ENCODE measurements around the gene PITPNB.
A peak's percentile ranks its signal among the peaks of the same experiment; 100 is the strongest.

PITPNB gene

DNA sequence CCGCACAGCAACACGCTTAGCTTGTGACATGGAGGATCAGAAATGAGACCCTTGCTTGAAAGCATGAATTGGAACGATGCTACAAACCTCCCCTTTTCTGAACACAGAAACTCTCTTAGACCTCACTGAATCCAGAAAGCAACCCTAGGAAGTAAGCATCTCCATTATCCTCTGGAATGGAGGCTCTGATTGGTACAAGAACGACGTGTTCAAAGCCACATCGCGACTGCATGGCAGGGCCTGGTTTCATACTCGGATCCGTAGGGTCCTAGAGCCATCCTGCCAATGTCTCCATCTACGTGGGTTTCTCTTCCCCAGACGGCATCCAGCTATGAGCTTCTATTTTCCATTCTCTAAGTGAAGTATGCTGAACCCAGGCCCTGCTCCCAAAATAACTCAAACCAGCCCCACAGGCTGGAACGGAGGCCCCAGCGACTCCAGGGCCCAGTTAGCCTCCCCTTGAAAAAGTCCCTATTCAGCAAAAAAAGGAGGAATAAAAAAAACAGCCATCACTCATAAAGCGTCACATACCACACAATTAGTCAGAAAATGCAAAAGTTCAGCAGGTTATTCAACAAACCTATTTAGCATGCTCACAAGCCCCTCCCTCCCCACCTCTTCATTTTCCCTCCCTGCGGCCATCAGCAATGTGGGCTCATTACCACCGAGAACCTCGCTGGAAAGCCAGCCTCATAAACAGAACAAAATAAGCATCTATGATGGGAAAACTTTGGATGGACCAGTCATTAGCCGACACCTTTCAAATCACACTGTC is 110.4 kb downstream of the PITPNB start:
- DNase-seq (ENCODE audit: low read depth): no peak
- TF ChIP-seq, protein P1, sequence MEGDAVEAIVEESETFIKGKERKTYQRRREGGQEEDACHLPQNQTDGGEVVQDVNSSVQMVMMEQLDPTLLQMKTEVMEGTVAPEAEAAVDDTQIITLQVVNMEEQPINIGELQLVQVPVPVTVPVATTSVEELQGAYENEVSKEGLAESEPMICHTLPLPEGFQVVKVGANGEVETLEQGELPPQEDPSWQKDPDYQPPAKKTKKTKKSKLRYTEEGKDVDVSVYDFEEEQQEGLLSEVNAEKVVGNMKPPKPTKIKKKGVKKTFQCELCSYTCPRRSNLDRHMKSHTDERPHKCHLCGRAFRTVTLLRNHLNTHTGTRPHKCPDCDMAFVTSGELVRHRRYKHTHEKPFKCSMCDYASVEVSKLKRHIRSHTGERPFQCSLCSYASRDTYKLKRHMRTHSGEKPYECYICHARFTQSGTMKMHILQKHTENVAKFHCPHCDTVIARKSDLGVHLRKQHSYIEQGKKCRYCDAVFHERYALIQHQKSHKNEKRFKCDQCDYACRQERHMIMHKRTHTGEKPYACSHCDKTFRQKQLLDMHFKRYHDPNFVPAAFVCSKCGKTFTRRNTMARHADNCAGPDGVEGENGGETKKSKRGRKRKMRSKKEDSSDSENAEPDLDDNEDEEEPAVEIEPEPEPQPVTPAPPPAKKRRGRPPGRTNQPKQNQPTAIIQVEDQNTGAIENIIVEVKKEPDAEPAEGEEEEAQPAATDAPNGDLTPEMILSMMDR (conservative IDR thresholded peaks at IDR 0.05; ENCODE audit: control insufficient read depth, insufficient read depth, low read depth, low read length): no peak
- no peak overlapping the region for H3K4me3 ChIP-seq (ENCODE audit: control insufficient read depth, low read depth, low read length)

DNA sequence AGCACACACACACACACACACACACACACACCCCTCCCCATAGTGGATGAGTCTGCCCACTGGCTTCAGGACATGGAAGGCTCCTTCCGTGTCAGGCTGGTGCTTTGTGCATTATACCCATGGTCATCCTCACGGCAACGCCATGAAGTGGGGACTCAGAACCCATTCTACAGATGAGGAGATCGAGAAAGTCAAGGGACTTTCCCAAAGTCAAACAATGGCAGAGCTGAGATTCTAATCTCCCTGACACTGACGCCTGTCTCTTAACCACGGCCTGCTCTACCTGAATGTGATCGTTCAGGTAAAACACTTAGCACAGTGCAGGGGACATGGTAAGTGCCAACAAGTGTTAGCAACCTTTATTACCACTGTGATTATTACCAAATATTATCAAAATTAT is 113.2 kb downstream of the PITPNB start:
- TF ChIP-seq, protein P1 (conservative IDR thresholded peaks at IDR 0.05; ENCODE audit: control insufficient read depth, insufficient read depth, low read depth, low read length): no peak
- no peak overlapping the region for H3K4me3 ChIP-seq (ENCODE audit: control insufficient read depth, low read depth, low read length)
- DNase-seq (ENCODE audit: low read depth): no peak

DNA sequence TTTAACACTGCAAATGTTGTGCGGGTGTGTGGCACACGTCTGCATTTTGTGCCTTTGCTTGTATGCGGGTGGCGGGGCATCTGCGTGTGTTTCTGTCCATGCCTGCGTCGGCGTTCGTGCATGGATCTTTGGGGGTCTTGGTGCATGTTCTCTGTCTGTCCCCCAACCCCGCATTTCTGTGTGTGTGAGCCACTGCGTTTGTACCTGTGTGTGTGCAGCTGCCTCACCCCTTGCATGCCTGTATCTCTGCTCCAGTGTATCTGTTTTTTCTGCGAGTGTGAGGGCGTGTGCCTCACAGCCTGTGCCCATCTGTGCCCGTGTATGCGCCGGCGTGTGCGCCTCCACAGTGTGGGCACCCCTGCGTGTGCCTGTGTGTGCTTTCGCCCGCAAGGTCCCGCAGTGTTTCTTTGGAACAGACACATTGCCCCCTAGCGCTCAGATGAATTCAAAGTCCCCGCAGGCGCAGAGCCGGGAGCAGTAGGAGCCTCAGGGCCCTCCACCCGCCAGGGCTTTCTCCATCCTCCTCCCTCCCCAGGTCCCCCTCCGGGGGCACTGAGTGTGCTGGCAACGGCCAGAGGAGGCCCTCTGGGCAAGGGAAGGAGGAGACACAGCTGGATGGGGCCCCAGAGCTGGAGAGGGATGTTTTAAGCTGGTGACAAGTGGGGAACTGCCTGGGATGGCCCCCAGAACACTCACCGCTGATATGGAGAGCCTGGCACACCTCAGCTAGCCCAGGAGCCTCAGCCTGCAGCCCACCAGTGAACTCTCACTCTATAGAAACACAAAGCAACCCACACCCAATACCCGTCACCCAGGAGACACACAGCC is 114.4 kb downstream of the PITPNB start:
- TF ChIP-seq, protein P1 (conservative IDR thresholded peaks at IDR 0.05; ENCODE audit: control insufficient read depth, insufficient read depth, low read depth, low read length): peak; percentile 64
- peak; percentile 59 for DNase-seq (ENCODE audit: low read depth)
- no peak overlapping the region for H3K4me3 ChIP-seq (ENCODE audit: control insufficient read depth, low read depth, low read length)

DNA sequence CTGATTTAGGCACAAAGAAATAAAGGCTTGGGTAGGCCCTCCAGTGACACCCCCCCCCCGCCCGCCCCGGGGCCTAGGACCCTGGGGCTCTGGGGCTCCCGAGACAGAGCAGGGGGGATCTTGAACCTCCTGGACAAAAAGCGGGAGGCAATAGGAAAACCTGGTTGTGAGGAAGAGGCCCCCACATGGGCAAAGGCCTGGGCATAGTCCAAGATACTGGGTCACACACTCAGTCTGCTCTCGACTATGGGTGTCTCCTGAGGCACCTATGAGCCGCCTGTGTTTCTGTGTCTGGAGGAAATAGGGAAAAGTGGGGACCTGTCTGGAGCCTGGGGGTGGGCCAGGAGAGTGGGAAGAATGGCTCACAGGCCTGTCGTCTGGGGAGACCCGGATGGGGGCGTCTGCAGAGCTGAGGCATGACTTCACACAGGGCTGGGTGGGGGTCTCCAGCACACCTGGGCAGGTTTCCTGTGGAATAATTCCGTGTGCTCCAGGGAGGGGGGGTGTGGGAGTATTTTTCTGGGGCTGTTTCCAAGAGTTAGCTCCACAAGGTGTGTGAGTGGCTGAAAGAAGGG is 115.1 kb downstream of the PITPNB start:
- TF ChIP-seq, protein P1 (conservative IDR thresholded peaks at IDR 0.05; ENCODE audit: control insufficient read depth, insufficient read depth, low read depth, low read length): no peak
- no peak overlapping the region for H3K4me3 ChIP-seq (ENCODE audit: control insufficient read depth, low read depth, low read length)
- no peak for DNase-seq (ENCODE audit: low read depth)

DNA sequence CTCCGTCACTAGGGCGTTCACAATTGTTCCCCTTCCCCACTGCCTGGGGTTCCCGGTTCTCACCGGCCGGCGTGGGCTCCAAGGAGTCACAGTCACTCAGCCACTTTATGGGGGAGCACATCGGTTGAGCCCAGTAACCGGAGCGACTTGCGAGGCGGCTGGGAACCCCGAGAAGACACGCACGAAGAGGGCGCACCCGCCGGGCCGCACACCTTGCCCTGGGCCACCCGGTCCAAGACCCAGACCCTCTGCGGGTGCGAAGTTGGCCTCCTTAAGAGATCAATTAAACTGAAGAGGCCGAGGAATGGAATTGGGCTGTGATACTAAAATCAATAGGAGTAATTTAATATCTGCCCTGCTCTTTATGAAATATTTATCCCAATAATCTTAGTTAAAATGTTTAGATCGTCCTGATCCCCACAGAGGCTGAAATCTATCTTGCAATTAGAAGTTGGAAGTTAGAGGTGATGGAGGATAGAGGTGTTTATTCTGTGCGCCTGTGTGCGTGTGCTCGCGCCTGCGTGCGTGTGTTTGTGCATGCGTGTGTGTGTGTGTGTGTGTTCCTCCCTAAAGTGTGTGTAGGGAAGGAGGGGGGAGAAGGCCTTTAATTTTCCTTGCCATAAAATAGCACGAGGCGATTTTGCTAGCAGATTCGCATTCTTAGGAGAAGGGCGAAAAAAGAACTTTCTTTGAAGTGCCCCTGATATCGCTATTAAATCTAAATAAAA is 116.5 kb downstream of the PITPNB start:
- TF ChIP-seq, protein P1 (conservative IDR thresholded peaks at IDR 0.05; ENCODE audit: control insufficient read depth, insufficient read depth, low read depth, low read length): no peak
- DNase-seq (ENCODE audit: low read depth): no peak
- peak overlapping the region; percentile 48 for H3K4me3 ChIP-seq (ENCODE audit: control insufficient read depth, low read depth, low read length)

Measured in fibroblast of mammary gland (primary cell).